SU-DHL-6 (cell line): Measurements from ENCODE around the gene CLSTN2.

Experiments
- H2AFZ ChIP-seq: fragments of 200-600 bp; sonication (generic); 2 replicates; pipeline ENCODE4 v1.6.1; 2014; ENCODE audit warnings: low read depth, mild to moderate bottlenecking, moderate library complexity, mixed read lengths, antibody characterized with exemption, low read length; ENCODE audit not compliant: severe bottlenecking
- H3F3A ChIP-seq: fragments of 200-600 bp; shearing (Covaris generic); 2 replicates; pipeline ENCODE4 v1.6.0; 2016; ENCODE audit warnings: antibody characterized with exemption, mild to moderate bottlenecking; ENCODE audit not compliant: insufficient read depth
- H3K27ac ChIP-seq: fragments of 200-600 bp; sonication (generic); 2 replicates; pipeline ENCODE4 v1.5.1; 2016; ENCODE audit warnings: low read depth, mild to moderate bottlenecking, low read length, moderate library complexity, mixed read lengths
- H3K27me3 ChIP-seq: fragments of 200-600 bp; sonication (generic), shearing (Covaris generic); 2 replicates; pipeline ENCODE4 v1.6.0; 2014; ENCODE audit warnings: mild to moderate bottlenecking, low read length
- H3K36me3 ChIP-seq: fragments of 200-600 bp; sonication (generic); 2 replicates; pipeline ENCODE4 v1.6.1; 2014; ENCODE audit warnings: mild to moderate bottlenecking, low read length, mixed read lengths
- H3K4me2 ChIP-seq: fragments of 300-600, 200-600 bp; shearing (Covaris generic), sonication (generic); 2 replicates; pipeline ENCODE4 v1.6.0; 2014; ENCODE audit warnings: low read length, low read depth, mild to moderate bottlenecking; ENCODE audit not compliant: poor library complexity, severe bottlenecking
- H3K4me3 ChIP-seq: fragments of 200-600 bp; sonication (generic); 2 replicates; pipeline ENCODE4 v1.5.1; 2014; ENCODE audit warnings: antibody characterized with exemption, low read length, mild to moderate bottlenecking, mixed read lengths; ENCODE audit not compliant: insufficient read depth, poor library complexity, severe bottlenecking
- H3K79me2 ChIP-seq: fragments of 200-600 bp; sonication (generic); 2 replicates; pipeline ENCODE4 v1.6.1; 2014; ENCODE audit warnings: mild to moderate bottlenecking, low read length, moderate library complexity; ENCODE audit not compliant: insufficient read depth
- H3K9ac ChIP-seq: fragments of 200-600 bp; sonication (generic); 2 replicates; pipeline ENCODE4 v1.7.0; 2014; ENCODE audit warnings: mild to moderate bottlenecking, low read length
- H3K9me2 ChIP-seq: fragments of 200-600 bp; sonication (generic); replicated peaks from 2 replicates; pipeline ENCODE4 v1.6.1; 2014; ENCODE audit warnings: low read length; ENCODE audit not compliant: insufficient read depth
- H3K9me3 ChIP-seq: fragments of 200-600 bp; sonication (generic); 2 replicates; pipeline ENCODE4 v1.6.1; 2014; ENCODE audit warnings: low read length, mixed read lengths; ENCODE audit not compliant: insufficient read depth
- H4K20me1 ChIP-seq: fragments of 200-600 bp; sonication (generic); 2 replicates; pipeline ENCODE4 v1.6.1; 2014; ENCODE audit warnings: low read depth, mild to moderate bottlenecking, antibody characterized with exemption, low read length, moderate library complexity, mixed read lengths
- CTCF ChIP-seq: fragments of 200-600 bp; sonication (generic); IDR thresholded peaks from one replicate; pipeline ENCODE4 v1.5.1; 2017; ENCODE audit warnings: antibody characterized with exemption, mild to moderate bottlenecking, low read length, moderate library complexity; ENCODE audit not compliant: insufficient read depth, poor library complexity, severe bottlenecking
- EZH2phosphoT487 ChIP-seq: fragments of 200-600 bp; sonication (generic), shearing (Covaris generic); conservative IDR thresholded peaks from 2 replicates; pipeline ENCODE4 v1.6.1; 2018; ENCODE audit warnings: mild to moderate bottlenecking, antibody characterized with exemption, low read length, moderate library complexity, mixed read lengths

CLSTN2 gene

DNA sequence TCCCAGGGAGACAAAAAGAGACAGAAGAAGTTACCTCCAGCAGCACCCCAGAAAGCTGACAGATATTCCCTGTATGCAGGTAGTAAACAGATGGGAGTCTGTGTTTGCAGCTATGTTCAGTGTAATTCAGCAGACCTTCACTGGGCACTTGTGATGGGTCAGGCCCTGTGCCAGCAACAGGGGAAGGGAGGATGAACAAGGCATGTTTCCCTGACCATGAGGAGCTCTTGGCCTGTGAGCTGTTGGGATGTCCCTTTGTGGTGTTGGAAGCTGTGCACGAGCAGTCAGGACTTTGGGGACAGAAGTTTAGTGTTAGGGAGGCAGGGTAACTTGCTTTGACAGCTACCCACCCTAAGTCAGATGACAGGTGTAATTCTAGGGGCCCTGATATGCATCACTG lies 636.9 kb downstream of the CLSTN2 start:
- Histone ChIP-seq H4K20me1 (no peaks in the 10 kb centered on the region), H3F3A (no peaks in the 10 kb centered on the region), H3K36me3 (no peaks in the 10 kb centered on the region), H3K9me2 (no peaks in the 10 kb centered on the region), H2AFZ (no peak overlapping the region), H3K27me3 (no peaks in the 10 kb centered on the region; the same call in 1 of the 2 replicates), H3K27ac (no peak overlapping the region), H3K4me2 (no peak overlapping the region), H3K9ac (no peak overlapping the region), H3K4me3 (no peak overlapping the region), H3K79me2 (no peaks in the 10 kb centered on the region), H3K9me3 (no peaks in the 10 kb centered on the region)
- TF ChIP-seq CTCF (no peak), EZH2phosphoT487 (no peak)

- H4K20me1 ChIP-seq: no peaks in the 10 kb centered on the region
- TF ChIP-seq EZH2phosphoT487: no peak
- no peak for TF ChIP-seq CTCF
- H3K9me3 ChIP-seq: no peaks in the 10 kb centered on the region
- H2AFZ ChIP-seq: no peak overlapping the region
- H3K27me3 ChIP-seq: no peaks in the 10 kb centered on the region; the same call in 1 of the 2 replicates
- no peak overlapping the region for H3K9ac ChIP-seq
- H3F3A ChIP-seq: no peaks in the 10 kb centered on the region
- H3K9me2 ChIP-seq: no peaks in the 10 kb centered on the region
- H3K79me2 ChIP-seq: no peaks in the 10 kb centered on the region
- no peak overlapping the region for H3K4me3 ChIP-seq
- no peak overlapping the region for H3K27ac ChIP-seq
- H3K36me3 ChIP-seq: no peaks in the 10 kb centered on the region
- no peak overlapping the region for H3K4me2 ChIP-seq
These were observed 637.3 kb downstream of the CLSTN2 start for GRCh38 chr3:140572334-140572733.

GRCh38 chr3:140573011-140573410 lies 638.0 kb downstream of the CLSTN2 start:
- no peak for TF ChIP-seq EZH2phosphoT487
- TF ChIP-seq CTCF: no peak
- H3K4me3 ChIP-seq: no peak overlapping the region
- no peaks in the 10 kb centered on the region for H3K36me3 ChIP-seq
- no peak overlapping the region for H3K27ac ChIP-seq
- H4K20me1 ChIP-seq: no peaks in the 10 kb centered on the region
- H3K9ac ChIP-seq: no peak overlapping the region
- H2AFZ ChIP-seq: no peak overlapping the region
- H3K27me3 ChIP-seq: no peaks in the 10 kb centered on the region; the same call in 1 of the 2 replicates
- no peaks in the 10 kb centered on the region for H3F3A ChIP-seq
- no peaks in the 10 kb centered on the region for H3K9me2 ChIP-seq
- no peaks in the 10 kb centered on the region for H3K79me2 ChIP-seq
- H3K4me2 ChIP-seq: no peak overlapping the region
- H3K9me3 ChIP-seq: no peaks in the 10 kb centered on the region
